HUDEP-2 (cell line): ENCODE measurements around the gene MSANTD1.
"Not testable (repeated sequence)": the region's sequence is repeated elsewhere in the genome, so short reads cannot be mapped to it uniquely, and the experiment has no call there.

ENCODE experiments used
- DNase-seq, 76 experiments: peaks; one replicate each; lab custom pipeline; 2025; ENCODE audit not compliant: unreplicated experiment in 76 of 76; lab: John Stamatoyannopoulos, UW

Gene MSANTD1

GRCh38 chr4:3299976-3300671 lies 51.2 kb downstream of the MSANTD1 start:
- no peak for DNase-seq

- not testable (repeated sequence) for DNase-seq
These were observed 51.9 kb downstream of the MSANTD1 start for GRCh38 chr4:3300882-3301281.

- no peak for DNase-seq
These were observed 52.7 kb downstream of the MSANTD1 start for GRCh38 chr4:3301450-3302172.

DNA sequence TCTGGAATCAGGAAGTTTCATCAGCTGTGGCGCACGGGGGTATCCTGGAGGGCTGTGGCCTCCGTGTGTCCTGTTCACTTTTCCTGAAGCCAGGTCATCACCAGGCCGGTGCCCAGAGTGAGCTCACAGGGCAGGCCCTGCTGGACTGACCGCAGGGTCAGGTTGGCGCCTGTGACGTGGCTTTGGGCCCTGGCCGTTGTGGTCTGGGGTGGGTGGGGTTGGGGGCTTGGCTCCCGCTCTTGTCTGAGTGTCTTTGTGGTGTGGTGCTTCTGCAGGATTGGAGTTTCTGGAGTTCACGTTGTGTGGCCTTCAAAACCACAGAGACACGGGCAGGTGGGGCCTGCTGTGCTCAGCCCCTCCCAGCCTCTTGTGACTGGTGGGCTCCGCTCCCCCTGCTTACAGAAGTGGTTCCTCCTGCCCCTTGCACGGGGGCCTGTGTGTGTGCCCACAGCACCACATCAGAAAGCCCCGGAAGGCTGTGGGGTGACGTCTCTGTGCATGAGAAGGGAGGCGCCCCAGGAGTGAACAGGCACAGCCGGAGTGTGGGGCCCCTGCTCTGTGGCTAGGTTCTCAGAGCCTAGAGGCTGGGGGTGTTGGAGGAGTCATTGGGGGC lies 53.3 kb downstream of the MSANTD1 start:
- no peak for DNase-seq

DNA sequence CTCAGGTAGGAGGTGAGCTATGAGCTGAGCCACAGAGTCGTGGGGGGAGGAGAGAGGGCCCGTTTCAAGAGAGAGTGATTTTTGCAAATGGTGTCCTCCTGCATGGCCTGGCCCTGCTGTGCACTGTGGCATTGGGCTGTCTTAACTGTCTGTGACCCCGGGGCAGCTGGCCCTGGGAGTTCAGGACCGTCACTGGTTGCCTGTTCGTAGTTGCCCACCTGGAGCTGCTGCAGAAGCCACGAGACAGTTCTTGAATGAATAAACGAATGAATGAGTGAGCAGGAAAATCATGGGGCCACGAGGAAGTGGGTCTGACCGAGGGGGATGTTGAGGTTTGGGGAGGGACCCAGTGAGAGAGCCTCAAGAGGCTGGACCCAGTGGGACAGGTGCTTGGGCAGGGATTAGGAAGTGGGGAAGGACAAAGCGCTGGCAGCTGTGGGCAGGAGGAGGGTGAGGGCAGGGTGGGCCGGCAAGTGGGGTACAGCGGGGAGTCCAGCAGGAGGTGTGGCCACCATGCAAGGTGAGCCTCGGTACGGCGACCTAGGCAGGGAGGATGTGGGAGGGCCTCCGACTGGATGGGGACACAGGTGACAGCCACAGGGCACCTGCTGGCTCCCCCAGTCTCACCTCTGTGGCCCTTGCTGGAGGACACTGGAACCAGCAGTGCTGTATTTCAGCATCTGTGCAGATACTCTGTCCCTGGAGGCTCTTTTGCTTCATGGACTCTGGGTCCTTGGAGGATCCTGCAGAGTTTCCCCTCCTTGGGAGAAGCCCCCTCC lies 54.0 kb downstream of the MSANTD1 start:
- DNase-seq = no peak

GRCh38 chr4:3303565-3303824 lies 54.5 kb downstream of the MSANTD1 start:
- no peak for DNase-seq

GRCh38 chr4:3303923-3304710 lies 55.2 kb downstream of the MSANTD1 start:
- DNase-seq = no peak

DNA sequence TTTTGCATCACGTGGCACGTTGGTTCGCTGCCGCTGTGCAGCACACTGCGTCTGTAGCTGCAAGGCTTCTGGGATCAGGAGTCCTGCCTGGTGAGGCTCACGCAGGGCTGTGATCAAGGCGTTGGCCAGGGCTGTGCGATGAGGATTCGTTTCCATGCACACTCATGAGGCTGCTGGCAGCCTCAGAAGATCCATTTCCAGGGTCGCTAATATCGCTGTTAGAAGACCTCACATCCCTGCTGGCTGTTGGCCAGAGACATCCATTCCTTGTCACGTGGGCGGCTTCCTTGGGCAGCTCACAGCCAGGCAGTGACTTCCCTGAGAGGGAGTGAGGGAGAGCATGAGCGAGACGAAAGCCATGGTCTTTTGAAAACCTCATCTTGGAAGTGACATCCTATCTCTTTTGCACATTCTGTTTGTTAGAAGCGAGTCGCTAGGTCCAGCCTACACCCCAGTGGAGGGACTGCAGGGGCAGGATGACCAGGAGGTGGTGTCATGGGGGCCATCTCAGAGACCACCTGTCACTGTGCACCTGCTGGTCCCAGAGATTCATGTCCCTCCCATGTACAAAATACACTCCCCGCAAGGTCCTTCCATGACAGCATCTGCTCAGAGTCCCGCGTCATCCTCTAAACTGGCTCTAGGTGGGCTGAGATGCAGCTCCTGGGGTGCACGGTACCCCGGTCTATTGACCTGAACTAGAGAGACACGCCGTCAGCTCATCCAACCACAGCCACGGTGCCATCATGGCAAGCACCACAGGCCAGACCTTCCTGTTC lies 56.1 kb downstream of the MSANTD1 start:
- DNase-seq = no peak

GRCh38 chr4:3305610-3306371 lies 56.8 kb downstream of the MSANTD1 start:
- DNase-seq = peak in 20 of 76 experiments; percentile 4 to 46 (median 19)
